Suppressor macrophage treated with lipopolysaccharide for 1 hour (primary cell): ENCODE data around the gene FMNL2.

Experiments
- DNase-seq, 3 donors: peaks; one replicate each; pipeline ENCODE4 v3.0.0-alpha.2; 2020 to 2022

FMNL2 gene

DNA sequence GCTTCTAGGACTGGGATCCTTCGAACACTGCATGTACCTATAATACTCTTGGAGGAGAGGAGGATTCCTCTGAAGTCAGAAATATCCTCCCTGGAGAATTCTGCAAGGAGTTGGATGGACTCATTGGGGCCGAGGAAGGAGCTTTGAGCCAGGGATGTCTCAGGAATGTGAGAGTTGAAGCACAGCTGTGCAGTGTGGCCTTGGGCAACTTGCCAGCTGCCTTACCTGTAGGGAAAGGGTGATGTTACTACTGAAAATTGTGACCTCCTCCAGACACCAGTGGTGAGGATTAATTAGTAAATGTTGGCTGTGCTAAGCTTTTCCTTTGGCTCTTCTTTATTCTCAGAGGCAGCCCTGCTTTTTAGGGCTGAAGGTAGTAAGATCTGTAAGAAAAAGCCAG lies 41.4 kb downstream of the FMNL2 start:
- DNase-seq, result no peak

DNA sequence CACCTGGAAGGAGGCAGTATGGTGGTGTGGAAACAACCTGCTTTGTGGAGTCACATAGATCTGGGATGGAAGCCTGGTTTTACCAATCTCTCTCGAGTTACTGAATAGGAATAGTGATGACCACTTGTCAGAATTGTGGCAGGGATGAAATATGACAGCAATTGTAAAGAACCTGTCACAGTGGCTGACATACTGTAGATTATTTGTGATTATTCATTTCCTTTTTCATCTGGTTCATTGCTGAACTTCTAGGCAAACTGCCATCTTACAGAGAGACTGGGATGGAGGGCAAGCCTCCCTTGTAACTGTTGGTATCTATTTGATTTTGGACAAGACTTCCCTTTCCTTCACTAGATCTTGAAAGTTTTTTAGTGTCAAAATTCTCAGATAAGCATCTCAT lies 42.0 kb downstream of the FMNL2 start:
- no peak for DNase-seq

DNA sequence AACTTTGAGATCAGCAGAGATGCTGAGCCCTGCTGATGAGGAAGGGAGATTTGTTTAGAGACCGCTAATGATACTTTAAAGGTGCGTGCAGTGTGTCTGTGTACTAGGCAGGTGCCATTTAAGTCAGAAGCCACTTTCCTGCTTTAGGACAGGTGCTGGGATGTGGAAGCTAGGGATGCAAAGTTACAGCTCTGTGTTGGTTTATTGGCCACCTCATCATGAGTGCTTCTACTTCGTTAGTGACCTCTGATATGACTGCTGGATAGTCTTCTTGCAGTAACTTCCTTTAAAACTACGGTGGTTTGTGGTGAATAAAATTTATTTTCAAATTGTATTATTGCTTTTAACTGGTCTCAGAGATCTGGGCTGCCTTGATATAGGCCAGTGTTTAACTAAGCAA lies 44.1 kb downstream of the FMNL2 start:
- no peak for DNase-seq

DNA sequence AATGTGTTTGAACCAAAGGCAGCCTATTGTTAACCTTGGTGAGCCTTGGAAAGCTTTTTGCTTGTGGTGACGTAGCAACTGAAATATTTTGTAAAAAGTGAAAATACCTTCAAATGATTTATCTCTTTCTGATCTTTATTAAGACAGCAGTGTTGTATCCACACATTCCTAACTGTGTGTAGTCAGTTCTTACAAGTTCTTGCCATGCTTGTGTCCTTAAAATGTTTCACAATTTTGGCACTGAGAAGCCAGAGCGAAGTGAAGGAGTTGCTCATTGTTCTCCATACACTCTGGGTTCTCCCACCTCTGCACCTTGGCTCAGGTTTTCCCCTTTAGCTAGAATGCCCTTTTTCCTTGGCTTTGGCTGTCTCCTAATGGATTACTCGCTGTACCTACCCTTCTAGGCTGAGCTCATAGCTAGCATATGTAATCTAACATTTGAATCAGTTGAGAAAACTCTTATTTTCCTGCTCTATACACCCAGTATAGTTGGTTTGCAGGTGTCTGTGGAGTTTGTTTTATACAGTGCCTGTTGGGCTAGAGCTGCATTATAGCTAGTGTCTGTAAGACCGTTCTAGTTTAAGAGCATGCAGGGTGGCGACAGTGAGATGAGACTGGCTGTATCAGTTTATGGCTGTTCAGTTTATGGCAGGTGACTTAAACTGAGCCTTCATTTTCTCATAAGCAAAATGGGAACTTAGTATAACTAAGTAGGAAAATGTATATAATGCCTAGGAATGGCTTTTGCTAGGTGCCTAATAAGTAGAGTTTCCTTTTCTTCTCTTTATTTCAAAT lies 45.5 kb downstream of the FMNL2 start:
- DNase-seq, result no peak

DNA sequence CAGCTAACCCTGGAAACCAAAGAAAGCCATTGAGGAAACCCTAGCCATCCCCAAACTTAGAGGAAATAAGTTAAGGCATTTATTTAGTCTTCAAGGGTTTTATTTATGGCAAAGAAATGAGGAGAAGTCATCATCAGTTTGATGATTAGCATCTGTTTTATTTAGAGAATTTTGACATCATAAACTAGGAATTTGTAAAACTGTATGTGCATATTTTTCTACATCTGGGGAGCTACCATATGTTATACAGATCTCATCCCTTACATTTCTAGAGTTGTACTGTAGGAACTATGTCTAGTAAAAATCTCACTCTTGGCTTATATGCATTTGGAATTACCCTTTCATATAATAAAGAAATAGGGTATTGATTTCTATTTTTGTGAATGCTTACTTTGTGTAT lies 48.7 kb downstream of the FMNL2 start:
- DNase-seq, result no peak

DNA sequence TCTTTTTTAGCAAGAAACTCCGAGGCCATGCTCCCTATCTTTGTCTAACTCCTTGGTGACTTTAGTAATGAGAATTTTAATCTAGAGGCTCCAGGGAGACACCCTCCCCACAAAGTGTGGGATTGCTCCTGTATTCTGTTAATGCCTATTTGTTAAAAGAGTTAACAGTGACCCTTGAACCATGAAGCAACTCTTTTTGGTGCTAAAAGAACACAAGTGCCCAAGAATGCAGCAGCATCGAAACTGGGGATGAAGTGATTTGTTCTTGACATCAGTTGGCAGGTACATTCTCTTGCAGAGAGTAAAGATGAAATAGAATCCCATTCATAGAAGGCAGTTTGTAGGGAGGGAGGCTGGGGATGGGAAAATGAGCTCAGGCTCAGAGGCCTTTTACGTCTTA lies 50.0 kb downstream of the FMNL2 start:
- DNase-seq, result no peak

DNA sequence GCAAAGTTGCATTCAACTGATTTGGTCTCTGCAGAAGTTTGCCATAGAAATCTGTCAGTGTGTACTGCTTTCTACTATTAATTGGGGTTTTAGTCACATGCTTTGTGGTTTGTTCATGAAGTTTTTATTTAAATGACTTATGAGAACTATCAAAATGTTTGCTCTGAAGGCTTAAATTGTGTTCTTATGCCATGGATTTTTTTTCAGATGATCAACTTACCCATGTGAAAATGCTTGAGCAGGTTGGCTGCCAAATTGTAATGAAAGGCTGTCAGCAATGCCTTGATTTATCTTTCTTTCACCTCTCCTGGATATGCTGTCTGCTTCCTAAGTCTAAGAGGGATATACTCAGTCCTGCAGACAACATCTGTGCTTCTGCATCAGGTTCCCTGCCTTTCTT lies 50.7 kb downstream of the FMNL2 start:
- DNase-seq, result no peak

DNA sequence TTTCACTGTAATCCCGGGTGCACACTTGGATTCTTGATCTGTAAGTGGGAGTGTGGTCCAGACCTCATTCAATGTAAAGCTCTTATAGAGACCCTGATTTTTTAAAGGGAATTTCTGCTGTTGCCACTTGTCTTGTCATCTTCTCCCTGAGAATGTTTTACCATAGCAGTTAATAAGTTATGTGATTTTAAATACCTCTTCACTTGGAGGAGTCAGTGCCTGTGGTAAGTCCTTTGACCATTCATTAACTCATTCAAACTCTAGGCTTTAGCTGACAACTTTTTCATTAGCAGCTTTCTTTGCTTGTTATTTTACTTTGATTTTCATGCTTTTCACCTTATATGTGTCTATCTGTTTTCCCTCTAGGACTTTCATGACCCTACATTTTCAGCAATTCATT lies 51.3 kb downstream of the FMNL2 start:
- no peak for DNase-seq

DNA sequence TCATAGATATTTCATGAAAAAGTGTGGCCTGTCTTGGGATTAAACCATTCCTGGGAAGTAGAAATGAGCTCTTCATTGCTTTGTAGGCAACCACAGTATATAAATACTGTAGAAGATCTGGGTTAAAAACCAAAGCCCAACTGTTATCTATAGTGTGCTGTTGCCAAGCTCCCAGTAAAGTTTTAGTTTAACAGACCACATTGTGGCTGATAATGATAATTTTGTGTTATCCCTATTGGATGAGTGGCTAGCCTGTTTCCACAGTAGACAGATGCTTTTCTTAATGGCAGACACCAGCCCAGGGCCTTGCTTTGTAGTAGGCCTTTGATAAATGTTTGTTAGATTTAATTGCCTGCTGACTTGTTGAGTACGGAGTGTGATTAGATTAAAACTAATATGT lies 52.1 kb downstream of the FMNL2 start:
- DNase-seq, result no peak

DNA sequence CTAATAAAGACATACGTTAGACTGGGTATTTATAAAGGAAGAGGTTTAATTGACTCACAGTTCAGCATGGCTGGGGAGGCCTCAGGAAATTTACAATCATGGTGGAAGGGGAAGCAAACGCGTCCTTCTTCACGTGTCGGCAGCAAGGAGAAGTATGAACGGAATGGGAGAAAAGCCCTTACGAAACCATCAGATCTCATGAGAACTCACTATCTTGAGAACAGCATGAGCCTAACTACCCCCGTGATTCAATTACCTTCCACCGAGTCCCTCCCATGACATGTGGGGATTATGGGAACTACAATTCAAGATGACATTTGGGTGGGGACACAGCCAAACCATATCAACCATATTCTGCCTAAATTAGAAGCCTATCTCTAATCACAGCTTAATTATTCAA lies 53.3 kb downstream of the FMNL2 start:
- peak; percentile 61 to 84 (median 65) for DNase-seq

DNA sequence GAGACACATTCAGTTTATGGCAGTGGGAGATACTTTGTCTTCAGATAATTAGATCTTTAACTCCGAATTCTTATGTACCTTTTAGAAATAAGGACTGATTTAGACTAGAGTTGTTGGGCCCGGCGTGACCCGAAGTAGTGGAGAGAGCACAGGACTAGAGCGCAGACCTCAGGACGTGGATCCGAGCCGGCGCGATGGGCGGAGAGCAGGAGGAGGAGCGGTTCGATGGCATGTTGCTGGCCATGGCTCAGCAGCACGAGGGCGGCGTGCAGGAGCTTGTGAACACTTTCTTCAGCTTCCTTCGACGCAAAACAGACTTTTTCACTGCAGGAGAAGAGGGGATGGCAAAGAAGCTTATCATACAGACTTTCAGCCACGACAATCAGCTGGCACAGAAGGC lies 54.5 kb downstream of the FMNL2 start:
- no peak for DNase-seq

DNA sequence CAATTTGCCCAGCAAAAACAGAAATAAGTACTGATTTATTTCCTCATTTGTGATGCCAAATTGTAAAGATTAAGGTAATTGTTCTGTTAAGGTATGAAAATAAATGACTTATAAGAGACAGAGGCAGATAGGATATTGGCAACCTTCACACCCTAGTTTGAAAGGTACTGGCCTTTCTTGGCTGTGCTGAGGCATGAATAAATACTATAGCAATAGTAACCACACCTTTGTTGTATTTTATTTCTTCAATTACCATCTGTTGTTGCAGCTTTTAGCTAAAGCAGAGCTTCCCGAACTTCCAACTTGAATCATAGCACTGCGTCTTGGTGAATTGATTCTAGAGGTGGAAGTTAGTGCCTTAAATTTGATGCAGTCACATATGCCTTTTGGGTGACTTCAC lies 55.9 kb downstream of the FMNL2 start:
- no peak for DNase-seq

DNA sequence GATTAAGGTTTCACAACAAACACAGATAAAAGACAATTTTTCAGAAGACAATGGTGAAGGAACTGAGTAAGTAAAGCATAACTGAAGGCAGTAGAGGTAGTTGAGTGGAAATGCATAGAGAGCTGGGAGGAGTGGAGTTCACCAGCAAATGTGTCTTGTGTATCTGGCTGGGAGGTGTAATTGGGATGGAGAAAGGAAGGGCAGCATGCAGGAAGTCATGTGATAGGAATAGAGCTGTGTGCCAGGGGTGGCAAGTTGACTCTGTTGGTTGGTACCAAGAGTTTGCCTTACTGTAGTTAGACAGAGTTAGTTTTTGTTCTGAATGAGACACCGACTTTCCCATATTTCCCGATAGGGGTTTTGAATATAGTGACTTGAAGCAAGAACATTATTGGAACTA lies 56.3 kb downstream of the FMNL2 start:
- DNase-seq, result no peak

DNA sequence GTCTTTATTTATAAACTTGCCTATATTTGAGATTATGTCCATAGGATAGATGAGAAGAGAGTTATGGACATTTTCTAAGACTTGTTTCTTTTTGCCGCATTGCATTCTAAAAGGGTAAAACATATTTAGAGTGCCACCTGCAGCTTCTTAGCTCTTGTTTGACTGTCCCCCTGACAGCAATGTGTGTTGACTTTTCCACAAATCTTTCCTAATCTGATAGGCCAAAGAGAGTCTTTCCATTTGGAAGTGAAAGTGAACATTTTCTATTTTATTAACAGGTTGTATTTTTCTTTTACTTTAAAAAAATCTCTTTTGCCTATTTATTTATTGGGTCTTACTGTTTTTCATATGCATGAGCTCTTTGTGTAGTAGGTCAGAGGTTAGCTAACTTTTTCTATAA lies 58.4 kb downstream of the FMNL2 start:
- DNase-seq, result no peak

DNA sequence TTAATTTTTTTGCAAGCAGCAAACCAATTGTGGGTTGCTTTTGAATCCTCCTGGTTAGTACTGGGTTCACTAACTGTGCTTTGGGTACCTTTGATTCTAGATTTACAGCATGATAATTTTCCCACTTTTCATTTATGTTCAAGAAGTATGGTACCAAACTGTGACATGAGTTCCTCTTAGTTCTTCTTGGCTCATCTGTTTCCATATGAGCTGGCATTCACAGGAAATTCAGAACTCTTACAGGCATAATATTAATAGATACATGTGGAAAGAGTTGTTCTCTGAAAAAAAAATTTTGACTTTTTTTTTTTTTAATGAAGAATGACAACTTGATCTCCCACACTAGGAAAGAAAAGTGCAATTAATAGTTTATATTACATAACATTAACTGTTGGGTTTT lies 59.4 kb downstream of the FMNL2 start:
- DNase-seq, result peak; percentile 38 to 85 (median 68)

DNA sequence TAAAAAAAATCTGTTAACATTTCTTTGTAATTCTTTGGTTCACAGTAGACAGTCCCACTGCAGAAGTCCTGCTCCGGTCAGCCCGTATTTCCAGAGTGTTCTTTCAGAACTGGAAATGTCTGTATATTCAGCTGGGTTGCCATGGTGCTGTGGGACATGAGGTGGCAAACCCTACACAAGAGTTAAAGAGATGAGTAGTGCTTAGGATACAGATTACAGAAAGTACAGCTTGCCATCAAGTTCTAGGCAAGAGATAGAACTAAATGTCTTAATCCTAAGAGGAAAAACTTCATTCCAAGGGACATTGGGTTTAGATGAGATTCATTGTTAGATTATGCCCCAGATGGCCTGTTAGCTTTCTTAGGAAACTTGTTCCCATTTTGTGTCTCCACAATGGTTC lies 60.1 kb downstream of the FMNL2 start:
- DNase-seq, result no peak

DNA sequence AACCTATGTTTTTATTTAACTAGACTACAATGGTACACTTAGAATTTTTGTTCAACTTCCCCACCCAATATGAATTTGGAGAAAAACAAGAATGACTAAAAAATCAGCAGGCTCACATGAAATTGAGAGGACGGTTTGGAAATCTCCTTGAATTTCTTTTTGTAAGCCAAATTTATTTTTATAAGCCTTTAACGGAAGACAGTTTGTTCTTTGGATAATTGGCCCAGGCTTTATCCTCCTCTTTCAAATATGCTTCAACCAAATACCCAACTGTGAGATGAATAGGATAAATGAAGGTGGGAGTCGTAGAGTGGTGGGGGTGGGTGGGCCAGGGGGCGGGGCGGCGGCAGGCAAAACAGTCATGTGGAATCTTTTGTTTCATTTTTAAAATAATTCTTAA lies 60.6 kb downstream of the FMNL2 start:
- no peak for DNase-seq

DNA sequence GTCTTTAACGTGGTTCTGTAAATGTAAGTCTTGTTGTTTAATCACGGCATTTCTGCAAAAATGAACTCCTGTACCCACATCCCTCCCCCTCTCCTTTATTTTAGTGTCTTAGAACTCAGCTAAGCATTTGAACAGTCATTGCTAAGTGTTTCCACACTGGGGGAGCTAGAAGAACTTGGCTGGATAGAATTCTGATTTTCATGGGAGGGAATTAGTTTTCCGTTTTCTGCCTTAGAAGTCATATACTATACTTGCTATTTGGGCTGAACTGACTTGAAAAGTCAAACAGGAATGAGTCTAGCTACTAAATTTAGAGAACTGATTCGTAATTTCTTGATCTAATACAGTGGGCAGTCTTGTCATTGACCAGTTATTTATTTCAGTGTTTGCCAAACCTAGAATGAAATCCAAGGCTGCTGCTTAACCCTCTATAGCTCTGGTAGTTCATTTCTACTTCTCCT lies 61.1 kb downstream of the FMNL2 start:
- no peak for DNase-seq

DNA sequence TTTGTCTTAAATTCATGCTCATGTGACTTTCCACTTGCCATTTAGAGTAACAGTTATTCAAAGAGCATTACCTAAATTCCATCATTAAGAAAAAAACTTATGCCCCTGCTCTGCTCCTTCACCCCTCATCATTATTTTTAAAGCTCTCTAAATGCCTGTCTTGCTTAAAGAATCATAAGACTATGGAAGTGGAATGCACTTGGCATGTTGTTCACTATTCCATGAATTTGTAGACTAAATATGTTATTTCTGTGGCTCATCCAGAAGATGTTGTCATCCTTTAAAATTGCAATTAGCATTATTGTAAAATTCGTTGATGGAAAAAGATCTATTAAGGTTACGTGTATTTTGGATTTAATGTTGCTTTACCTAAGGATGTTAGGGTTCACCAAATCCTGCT lies 61.8 kb downstream of the FMNL2 start:
- no peak for DNase-seq

DNA sequence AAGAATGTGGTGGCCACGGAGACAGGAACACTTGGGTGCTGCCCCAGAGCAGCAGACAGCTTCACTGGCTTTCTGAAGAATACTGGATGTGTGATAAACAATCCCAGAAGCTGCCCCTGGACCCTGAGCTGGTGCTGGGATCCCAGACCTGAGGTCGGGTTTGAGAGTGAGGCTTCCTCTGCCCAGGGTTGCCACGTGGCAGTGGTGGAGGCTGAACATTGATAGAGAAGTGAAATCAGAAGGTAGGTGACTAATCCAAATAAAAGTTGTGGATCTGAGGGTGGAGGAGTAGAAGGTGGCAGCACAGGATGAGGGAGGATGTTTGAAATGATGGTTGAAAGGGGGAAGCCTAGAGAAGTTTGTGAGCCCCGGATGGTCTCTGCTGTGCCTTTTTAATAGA lies 64.0 kb downstream of the FMNL2 start:
- DNase-seq, result no peak

DNA sequence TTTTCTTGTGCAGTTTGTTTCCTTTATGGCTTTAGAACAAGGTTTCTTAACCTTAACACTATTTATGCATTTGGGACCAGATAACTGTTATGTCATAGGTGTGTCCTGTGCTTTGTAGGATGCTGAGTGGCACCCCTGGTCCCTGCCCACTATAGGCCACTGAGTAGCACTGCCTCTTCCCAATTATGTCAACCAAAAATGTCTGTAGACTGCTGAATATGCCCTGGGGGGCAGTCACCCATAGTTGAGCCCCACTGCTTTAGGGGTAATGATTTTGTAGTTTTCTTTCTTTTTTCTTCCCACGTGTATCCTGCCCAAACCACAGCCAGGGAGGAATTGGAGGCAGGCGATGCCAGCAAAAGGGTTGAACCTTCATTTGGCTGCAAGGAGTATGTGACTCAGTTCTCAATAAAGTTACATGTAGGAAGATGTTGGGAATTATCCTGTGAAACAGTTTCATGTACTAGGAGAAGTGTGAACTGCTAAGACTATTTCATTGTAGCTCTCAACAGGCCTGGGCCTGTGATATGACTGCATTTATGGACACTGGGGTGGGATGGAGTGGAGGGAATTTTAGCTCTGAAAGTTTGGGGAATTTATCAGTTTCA lies 65.7 kb downstream of the FMNL2 start:
- DNase-seq, result peak in 1 of 3 donors; percentile 42

DNA sequence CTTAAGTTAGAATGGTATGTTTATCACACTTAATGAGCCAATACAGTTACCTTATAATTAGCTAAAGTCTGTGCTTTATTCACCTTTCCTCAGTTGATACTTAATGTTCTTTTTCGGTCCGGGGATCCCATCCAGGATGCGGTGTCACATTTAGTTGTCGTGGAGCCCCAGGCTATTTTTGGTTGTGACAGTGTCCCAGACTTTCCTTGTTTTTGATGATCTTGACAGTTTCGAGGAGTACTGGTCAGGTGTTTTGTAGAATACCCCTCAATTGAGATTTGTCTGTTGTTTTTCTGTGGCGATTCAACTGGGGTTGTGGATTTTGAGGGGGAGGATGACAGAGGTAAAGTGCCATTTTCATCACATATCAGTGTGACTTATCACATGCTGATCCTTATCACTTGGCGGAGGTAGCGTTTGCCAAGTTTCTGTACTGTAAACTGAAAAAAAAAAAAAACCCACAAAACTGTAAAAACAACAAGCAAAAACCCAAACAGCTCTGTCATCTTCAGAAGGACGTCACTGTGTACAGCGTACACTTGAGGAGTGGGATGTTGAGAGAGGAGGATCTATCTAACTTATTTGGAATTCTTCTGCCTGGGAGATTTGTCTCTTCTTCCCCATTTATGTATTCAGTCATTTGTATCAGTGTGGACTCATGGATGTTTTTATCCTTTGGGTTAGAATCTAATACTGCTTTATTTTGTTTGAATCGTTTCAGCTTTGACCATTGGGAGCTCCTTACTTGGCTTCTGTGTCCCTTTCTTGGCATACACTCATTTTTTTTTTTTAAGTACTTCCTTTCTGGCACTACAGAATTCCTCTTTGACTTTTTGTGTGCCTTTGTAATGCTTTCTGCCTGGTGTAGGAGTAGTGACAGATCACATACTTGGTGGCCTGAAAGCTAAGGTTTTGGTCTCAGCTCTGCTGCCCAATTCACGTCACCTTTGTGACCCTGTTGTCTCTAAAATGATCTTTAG lies 68.1 kb downstream of the FMNL2 start:
- DNase-seq, result peak in 1 of 3 donors; percentile 61
